Head of caudate nucleus (tissue), 42 donors: ENCODE results near the gene ELP2.
"Not testable (repeated sequence)": the region's sequence is repeated elsewhere in the genome, so short reads cannot be mapped to it uniquely, and the experiment has no call there.

ENCODE experiments used
- DNase-seq, 42 donors: peaks; one replicate each; pipeline versions ENCODE4 v3.0.0 to v3.0.0-alpha.2; 2020 to 2021; ENCODE audit warnings: mixed read lengths in 7 of 42
- intact Hi-C: fragments of 100-400 bp; cut with DNase I; formaldehyde crosslinking; loops from one replicate; pipeline ENCODE4 v1.15.0; 2022

Gene ELP2

GRCh38 chr18:36114738-36115137 lies 15.0 kb upstream of the ELP2 start:
- no peak for DNase-seq
- intact Hi-C loops = no loop called here

GRCh38 chr18:36116771-36117170 lies 12.9 kb upstream of the ELP2 start:
- intact Hi-C loops, DNase-seq: not testable (repeated sequence)

GRCh38 chr18:36120297-36120696 lies 9.4 kb upstream of the ELP2 start:
- intact Hi-C loops = loop anchor here (10.0 kb wide), 1 partner anchor 145 kb away; the partner anchor contains the start of gene RMP24
- no peak for DNase-seq

GRCh38 chr18:36124841-36125240 lies 4.9 kb upstream of the ELP2 start:
- intact Hi-C loops = loop anchor here (5.0 to 10.0 kb wide), 2 partner anchors 58 to 150 kb away; partner anchors contain the start of genes RMP24 and RPRD1A
- no peak for DNase-seq

GRCh38 chr18:36126668-36127067 lies 3.0 kb upstream of the ELP2 start:
- DNase-seq = no peak
- intact Hi-C loops = loop anchor here (5.0 to 10.0 kb wide), 2 partner anchors 59 to 152 kb away; partner anchors contain the start of genes RMP24 and RPRD1A

GRCh38 chr18:36127836-36128529 lies 1.7 kb upstream of the ELP2 start:
- DNase-seq = peak in 1 of 42 donors; percentile 4
- intact Hi-C loops = loop anchor here (5.0 to 10.0 kb wide), 2 partner anchors 61 to 153 kb away; partner anchors contain the start of genes RMP24 and RPRD1A

DNA sequence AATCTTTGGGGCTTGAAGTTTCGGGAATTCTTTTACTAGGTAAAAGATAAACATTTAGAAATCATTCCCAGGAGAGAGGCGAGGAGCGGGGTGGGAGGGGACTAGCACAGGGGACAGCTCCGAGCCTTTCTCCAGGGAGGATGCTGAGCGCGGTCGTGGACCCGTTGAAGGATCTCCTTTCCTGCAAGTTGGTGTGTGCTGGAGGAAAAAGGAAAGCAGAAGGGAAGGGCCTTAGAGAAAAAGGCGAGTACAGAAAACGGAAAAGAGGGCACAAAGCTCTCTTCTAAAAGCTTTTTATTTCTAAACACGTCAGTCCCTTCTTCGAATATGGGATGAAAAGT lies 1.2 kb upstream of the ELP2 start:
- intact Hi-C loops = loop anchor here (5.0 to 10.0 kb wide), 2 partner anchors 61 to 154 kb away; partner anchors contain the start of genes RMP24 and RPRD1A
- peak in 31 of 42 donors; percentile 8 to 67 (median 23) for DNase-seq

DNA sequence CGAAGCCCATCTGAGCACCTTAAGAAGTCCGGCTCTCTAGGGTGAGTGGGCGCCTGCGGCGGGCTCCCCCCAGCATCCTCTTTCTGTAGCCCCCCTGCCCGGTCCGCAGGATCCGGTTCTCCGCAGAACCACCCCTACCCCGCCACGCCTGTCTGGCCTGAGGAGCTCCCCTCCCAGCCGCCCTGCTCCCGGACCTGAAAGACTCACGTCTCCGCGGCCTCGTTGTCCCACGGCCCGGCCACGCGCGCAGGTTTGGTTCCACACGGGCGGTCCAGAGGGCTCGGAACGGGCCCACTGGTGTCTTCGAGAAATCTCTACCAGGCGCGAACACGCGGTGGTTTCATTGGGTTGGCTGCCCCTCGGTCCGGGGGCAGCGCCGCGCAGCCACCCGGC lies 796 bp upstream of the ELP2 start:
- intact Hi-C loops = loop anchor here (5.0 to 10.0 kb wide), 2 partner anchors 62 to 154 kb away; partner anchors contain the start of genes RMP24 and RPRD1A
- peak in 1 of 42 donors; percentile 7 for DNase-seq

GRCh38 chr18:36130039-36130831 lies 536 bp downstream of the ELP2 start:
- intact Hi-C loops = no loop called here
- DNase-seq = peak in 3 of 42 donors; percentile 12 to 14 (median 13)

DNA sequence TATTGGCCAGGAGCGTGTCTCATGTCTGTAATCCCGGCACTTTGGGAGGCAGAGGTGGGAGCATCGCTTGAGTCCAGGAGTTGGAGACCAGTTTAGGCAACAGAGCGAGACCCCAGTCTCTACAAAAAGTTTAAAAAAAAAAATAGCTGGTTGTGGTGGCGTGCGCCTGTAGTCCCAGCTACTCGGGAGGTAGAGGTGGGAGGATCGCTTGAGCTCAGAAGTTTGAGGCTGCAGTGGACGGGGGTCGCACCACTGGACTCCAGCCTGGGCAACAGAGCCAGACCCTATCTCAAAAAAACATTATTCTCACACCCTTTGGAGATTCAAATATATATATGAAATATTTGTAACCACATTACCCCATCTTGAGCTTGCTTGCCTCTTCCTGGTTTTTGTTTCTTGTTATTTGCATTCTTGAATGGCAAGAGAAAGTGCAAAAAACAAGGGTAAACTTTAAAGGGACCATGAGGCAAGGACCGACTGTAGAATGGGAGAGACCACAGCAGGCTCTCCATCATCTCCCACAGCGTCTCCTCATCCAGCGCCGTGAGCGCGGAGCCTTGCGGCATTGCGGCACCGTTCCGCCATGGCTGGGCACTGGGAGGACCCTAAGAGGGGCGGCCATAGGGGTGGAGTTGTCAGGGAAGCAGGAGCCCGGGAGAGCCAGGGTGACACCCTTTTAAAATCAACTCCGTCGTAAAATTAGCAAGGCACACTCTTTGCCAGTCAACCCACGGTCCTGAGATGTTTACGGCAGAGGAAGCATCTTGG lies 1.4 kb downstream of the ELP2 start:
- no peak for DNase-seq
- intact Hi-C loops = no loop called here

GRCh38 chr18:36131692-36132483 lies 2.2 kb downstream of the ELP2 start:
- intact Hi-C loops = no loop called here
- no peak for DNase-seq

- intact Hi-C loops = no loop called here
- peak in 8 of 42 donors; percentile 9 to 60 (median 27) for DNase-seq
Observed at GRCh38 chr18:36132756-36133155, 3.1 kb downstream of the ELP2 start.

- no peak for DNase-seq
- intact Hi-C loops = no loop called here
Observed at GRCh38 chr18:36135264-36135663, 5.6 kb downstream of the ELP2 start.

DNA sequence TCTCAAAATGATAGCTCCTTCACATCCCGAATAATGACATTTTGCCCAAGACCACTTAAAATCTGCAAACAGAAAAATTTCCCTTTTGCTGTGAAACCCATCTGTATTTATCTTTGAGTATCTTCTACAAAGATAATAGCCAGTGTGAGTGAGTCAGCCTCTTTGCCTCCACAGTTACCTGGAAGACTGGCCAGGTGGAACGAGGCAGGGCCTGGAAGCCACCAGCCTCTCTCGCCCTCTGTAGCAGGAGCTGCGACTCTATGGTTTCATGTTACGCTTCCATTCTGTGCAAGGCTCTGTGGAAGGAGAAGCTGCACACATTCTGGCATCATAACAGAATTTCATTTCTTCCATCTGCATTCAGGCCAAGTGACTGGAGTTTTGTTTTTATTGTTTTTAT lies 9.5 kb downstream of the ELP2 start:
- DNase-seq = no peak
- intact Hi-C loops = no loop called here

DNA sequence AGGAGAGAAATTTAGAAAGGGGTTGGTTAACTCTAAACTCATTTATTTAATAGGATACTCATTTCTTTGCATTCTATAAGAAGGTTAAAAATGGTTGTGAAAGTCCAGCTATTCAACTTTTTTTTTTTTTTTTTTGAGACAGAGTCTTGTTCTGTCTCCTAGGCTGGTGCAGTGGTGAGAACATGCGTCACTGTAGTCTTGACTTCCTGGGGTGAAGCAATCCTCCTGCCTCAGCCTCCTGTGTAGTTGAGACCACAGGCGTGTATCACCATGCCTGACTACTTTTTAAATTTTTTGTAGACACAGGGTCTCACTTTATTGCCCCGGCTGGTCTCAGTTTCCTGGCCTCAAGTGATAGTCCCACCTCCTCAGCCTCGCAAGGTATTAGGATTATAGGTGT lies 11.9 kb downstream of the ELP2 start:
- intact Hi-C loops = no loop called here

GRCh38 chr18:36142751-36143150 lies 13.1 kb downstream of the ELP2 start:
- intact Hi-C loops = no loop called here
- DNase-seq = no peak

More for the DNA sequence above, 11.9 kb downstream of the ELP2 start:
- DNase-seq = no peak

- no peak for DNase-seq
- intact Hi-C loops = no loop called here
Observed at GRCh38 chr18:36143391-36143790, 13.7 kb downstream of the ELP2 start.

DNA sequence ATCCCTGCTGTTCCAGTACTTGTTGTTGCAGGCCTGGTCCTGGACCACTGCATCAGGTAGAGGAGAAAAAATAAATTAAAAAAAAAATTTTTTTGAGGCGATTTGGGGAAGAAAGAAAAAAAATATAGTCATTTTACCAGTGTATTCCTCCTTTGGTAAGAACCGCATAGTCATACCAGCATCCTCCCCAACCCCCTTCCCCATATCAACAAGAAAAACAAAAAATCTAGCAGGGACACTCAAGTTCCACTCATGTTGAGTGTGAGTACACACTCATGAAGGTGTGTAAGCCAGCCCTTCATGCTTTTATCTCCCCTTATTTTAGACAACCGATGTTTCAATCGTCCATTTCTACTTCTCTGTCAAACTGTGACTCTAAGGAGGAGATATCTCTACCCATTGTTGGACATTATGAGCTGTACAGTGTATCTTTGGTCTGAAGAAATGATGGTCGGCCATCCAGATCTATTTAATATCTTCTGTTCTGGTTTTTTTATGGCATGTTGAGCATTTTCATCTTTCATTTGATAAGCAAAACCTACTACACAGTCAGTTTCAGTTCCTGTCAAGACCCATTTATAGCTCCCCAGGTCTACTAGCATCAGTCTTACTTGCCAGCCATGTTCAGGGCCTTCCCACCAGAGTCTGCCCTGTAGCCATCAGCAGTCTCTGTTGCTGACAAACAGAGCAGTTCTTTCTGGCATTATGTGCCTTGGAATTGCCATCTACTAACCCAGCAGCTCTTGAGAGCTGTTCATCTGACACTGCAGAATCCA lies 20.0 kb downstream of the ELP2 start:
- intact Hi-C loops = no loop called here
- no peak for DNase-seq
